Stimulated activated CD8-positive, alpha-beta memory T cell treated with anti-CD3 and anti-CD28 coated beads, Interleukin-12 subunit alpha, Interleukin-12 subunit beta, amount 100 ng/mL, for 24 hours (primary cell): ENCODE data around the gene MOAP1.
"Not testable (repeated sequence)": the region's sequence is repeated elsewhere in the genome, so short reads cannot be mapped to it uniquely, and the experiment has no call there.

Source experiments
- DNase-seq: peaks from one replicate; pipeline ENCODE4 v3.0.0-alpha.2; 2020; ENCODE audit errors: extremely low read depth

MOAP1 gene

DNA sequence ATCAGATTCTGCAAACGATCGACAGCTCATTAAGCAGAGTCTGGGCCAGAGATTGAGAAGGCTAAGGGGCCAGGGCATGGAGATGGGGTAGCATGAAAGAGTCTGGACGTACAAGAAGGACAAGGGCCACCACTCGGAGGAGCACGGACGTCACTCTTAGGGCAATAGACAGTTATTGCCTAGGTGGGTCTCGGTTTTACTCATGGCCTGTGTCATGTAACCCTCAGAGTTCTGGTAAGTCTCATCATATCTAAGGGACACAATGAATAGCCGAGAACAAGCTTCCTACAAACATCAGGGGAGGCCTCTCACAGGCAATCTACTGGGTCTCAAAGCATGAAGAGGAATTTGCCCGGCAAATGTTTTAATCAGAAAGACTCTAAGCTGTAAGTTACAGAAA lies 38.6 kb downstream of the MOAP1 start:
- no peak for DNase-seq

DNA sequence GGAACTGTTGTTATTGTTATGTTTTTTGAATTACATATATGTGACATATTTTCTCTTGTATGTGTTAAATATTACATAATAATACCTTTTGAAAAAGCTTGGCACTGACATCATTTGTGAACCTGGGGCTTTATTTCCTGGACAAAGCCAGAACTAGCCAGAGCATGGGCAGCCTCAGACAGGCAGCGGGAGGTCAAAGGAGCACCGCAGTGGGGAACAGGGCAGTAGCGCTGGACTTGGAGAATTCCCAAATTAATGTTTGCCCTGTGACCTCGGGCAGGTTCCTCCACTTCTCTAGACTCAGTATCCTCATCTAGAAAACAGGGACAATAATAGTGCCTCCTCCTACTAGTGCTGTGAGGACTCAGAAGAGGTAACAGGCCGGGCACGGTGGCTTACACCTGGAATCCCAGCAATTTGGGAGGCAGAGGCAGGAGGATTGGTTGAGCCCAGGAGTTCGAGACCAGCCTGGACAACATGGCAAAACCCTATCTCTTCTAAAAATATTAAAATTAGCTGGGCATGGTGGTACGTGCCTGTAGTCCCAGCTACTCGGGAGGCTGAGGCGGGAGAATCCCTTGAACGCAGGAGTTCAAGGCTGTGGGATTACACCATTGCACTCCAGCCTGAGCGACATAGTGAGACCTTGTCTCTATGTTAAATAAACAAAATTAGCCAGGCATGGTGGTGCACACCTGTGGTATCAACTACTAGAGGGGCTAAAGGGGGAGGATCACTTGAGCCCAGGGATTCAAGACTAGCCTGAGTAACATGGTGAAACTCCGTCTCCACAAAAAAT lies 41.6 kb downstream of the MOAP1 start:
- no peak for DNase-seq

DNA sequence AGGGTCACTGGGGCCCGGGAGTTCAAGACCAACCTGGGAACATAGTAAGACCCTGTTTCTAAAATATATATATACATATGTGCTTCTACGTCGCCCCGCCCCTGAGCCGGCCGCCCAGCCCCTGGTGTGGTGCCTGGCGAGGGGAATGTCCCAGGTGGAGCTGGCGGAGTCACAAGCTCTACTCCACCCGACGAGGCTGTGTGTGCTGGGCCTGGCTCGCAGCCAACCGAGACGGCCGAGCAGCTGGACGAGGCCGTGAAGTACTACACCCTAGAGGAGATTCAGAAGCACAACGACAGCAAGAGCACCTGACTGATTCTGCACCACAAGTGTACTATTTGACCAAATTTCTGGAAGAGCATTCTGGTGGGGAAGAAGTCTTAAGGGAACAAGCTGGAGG lies 46.8 kb downstream of the MOAP1 start:
- DNase-seq: no peak

DNA sequence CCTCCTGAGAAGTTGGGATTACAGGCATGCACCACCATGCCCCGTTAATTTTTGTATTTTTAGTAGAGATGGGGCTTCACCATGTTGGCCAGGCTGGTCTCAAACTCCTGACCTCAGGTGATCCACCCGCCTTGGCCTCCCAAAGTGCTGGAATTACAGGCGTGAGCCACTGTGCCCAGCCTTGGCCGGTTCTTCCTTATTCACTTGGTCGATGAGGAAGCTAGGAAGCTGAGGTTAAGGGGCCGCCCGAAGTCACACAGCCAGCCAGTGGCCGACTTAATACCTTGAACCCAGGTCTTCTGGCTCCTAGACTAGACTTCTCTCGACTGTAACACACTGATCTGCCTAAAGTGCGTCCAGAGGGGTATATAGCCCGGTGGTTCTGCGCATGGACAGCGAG lies 48.2 kb downstream of the MOAP1 start:
- DNase-seq: not testable (repeated sequence)

DNA sequence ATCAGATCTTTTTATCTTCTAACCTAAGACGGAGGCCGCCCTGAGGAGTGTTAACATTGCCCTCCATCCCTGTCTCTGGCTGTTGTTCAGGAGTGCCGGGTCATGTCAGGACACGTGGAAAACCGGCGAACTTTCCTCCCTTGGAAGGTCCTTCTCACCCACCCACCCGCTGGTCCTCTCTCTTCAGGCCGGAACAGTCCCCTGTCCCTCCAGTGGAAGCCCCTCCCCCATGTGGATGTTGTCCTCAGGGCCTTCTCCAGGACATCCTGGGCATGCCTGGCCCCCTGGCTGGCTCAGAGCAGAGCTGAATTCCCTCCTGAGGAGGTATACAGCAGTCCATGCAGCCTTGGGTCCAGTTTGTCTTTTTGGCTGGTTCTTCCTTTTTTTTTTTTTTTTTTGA lies 48.7 kb downstream of the MOAP1 start:
- no peak for DNase-seq

DNA sequence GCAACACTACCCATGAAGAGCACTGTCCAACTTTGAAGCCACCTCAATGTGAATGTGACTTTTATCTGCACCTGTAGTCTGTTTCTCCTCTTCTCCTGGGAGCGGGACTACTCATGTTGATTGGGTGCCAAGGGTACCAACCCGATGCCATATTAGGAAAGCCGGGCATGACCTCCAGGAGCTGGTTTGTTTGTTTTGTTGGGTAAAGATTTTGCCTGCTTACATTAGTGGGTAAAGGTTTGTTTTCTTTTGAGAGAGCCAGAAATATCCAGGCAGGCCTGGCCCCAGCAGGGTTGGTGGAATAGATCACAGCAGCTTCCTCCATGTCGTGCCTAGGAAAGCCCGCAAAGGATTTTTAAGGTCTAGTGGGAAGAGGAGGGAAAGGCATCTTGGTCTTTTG lies 49.3 kb downstream of the MOAP1 start:
- DNase-seq: no peak

DNA sequence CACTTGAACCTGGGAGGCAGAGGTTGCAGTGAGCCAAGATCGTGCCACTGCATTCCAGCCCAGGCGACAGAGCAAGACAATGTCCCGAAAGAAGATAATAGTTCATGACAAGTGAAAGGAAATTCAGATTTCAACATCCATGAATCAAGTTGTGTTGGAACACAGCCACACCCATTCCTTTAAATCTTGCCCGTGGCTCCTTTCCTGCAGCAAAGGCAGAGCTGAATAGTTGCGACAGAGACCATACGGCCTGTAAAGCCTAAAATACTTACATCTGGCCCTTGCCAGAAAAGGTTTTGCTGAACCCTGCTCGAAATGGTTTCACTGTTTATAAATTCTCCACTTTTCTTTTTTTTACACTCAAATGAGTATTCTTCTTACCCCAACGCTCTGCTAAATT lies 51.2 kb downstream of the MOAP1 start:
- no peak for DNase-seq

DNA sequence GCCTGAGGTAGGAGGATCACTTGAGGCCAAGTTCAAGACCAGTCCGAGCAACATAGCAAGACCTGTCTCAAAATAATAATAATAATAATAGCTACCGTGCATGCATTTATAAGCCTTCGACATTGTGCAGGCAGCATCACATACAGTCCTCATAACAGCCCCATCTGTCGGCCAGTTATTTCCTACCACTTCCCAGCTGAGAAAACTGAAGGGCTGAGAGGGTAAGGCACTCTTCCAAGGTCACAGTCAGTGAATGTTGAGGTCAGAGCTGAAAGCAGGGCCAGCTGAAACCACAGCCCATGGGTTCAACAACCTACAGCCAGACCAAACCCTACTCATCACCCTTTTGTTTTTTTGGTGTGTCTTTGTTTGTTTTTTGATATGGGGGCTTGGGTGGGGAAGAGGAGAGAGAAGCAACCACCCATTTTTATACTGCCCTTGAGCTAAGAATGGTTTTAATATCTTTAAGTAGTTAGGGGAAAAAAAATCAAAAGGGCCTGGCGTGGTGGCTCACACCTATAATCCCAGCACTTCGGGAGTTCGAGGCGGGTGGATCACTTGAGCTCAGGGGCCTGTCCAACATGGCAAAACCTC lies 52.1 kb downstream of the MOAP1 start:
- no peak for DNase-seq
